GM12878 (cell line): ENCODE results near the gene C9orf50. TPM values are rescaled to one million over a fixed set of nuclear protein-coding genes. Genes with fewer than 3 reads are reported as not detected.

Source experiments
- ATAC-seq: fragments of 200-7000 bp; cut with Tn5 transposase; 3 replicates; pipeline ENCODE4 v1.9.1; 2020; ENCODE audit warnings: mild to moderate bottlenecking, moderate library complexity
- BruUV-seq: library from RNA; stranded (reverse); fragments of 400-500 nt; replicated peaks from 2 replicates; lab custom pipeline; 2021; lab: Mats Ljungman, UMichigan
- CTCF ChIA-PET: fragments of 300-600 bp; sonication (Branson Sonifier 250); formaldehyde crosslinking; extraction: SDS; loops from one replicate; lab custom pipeline; 2021; ENCODE audit warnings: inconsistent platforms; lab: Yijun Ruan, JAX
- POLR2A ChIA-PET: fragments of 350-600 bp; formaldehyde crosslinking; extraction: SDS; loops from one replicate; lab custom pipeline; 2021; ENCODE audit warnings: inconsistent platforms; lab: Charles Lee
- RAD21 ChIA-PET: fragments of 300-600 bp; sonication (Branson Sonifier 250); formaldehyde crosslinking; loops from one replicate; lab custom pipeline; 2023; ENCODE audit warnings: antibody characterized with exemption; ENCODE audit not compliant: unreplicated experiment; lab: Charles Lee
- SMC1A ChIA-PET: fragments of 300-600 bp; sonication (Branson Sonifier 250); formaldehyde crosslinking; loops from one replicate; lab custom pipeline; 2023; ENCODE audit not compliant: unreplicated experiment, uncharacterized antibody; lab: Charles Lee
- DNase-seq: peaks from one replicate; pipeline ENCODE4 v3.0.0-alpha.2; 2011; ENCODE audit warnings: low read depth, low spot score
- FAIRE-seq: peaks from 3 replicates; lab custom pipeline; 2011; peaks lifted over from hg19 to GRCh38; lab: Jason Lieb, UNC
- H2AFZ ChIP-seq: 2 replicates; pipeline ENCODE4 v1.6.0; 2011; ENCODE audit warnings: low read depth, low read length, control low read depth; ENCODE audit not compliant: control insufficient read depth
- H3K27ac ChIP-seq: 2 replicates; pipeline ENCODE4 v1.5.1; 2011; ENCODE audit warnings: control low read depth; ENCODE audit not compliant: control insufficient read depth, insufficient read depth
- H3K27me3 ChIP-seq, 2 experiments: replicated peaks in 1 of 2; 2 replicates each; pipeline versions ENCODE4 v1.6.0 to v1.6.1; 2011; ENCODE audit warnings: low read length in 1 of 2; ENCODE audit not compliant: control insufficient read depth in 2 of 2, insufficient read depth in 2 of 2
- H3K36me3 ChIP-seq, 2 experiments: 2 replicates each; pipeline ENCODE4 v1.5.1; 2011; ENCODE audit warnings: low read length in 1 of 2; ENCODE audit not compliant: control insufficient read depth in 2 of 2, insufficient read depth in 2 of 2
- H3K4me1 ChIP-seq: 2 replicates; pipeline ENCODE4 v1.6.1; 2011; ENCODE audit warnings: mild to moderate bottlenecking, low read length, moderate library complexity, mixed read lengths; ENCODE audit not compliant: control insufficient read depth, insufficient read depth
- H3K4me2 ChIP-seq: 2 replicates; pipeline ENCODE4 v1.6.0; 2011; ENCODE audit warnings: control low read depth; ENCODE audit not compliant: control insufficient read depth, insufficient read depth
- H3K4me3 ChIP-seq: fragments of 200-600 bp; sonication (generic); 2 replicates; pipeline ENCODE4 v1.5.1; 2016
- H3K79me2 ChIP-seq: 2 replicates; pipeline ENCODE4 v1.6.0; 2011; ENCODE audit warnings: low read length; ENCODE audit not compliant: control insufficient read depth, insufficient read depth
- H3K9ac ChIP-seq: 2 replicates; pipeline ENCODE4 v1.8.0; 2011; ENCODE audit warnings: low read length, control low read depth, mixed read lengths; ENCODE audit not compliant: control insufficient read depth, insufficient read depth
- H3K9me3 ChIP-seq: replicated peaks from 3 replicates; pipeline ENCODE4 v1.5.1; 2011; ENCODE audit warnings: mild to moderate bottlenecking, low read length; ENCODE audit not compliant: control insufficient read depth, insufficient read depth
- H4K20me1 ChIP-seq: 2 replicates; pipeline ENCODE4 v1.6.0; 2011; ENCODE audit not compliant: control insufficient read depth, insufficient read depth
- ASH2L ChIP-seq: fragments of 300-600, 200-600 bp; sonication (generic); IDR thresholded peaks from 2 replicates; pipeline ENCODE4 v1.6.1; 2017; ENCODE audit warnings: low read depth, mild to moderate bottlenecking, borderline replicate concordance
- FOS ChIP-seq: IDR thresholded peaks from 3 replicates; pipeline ENCODE4 v1.6.1; 2011; ENCODE audit warnings: borderline replicate concordance; ENCODE audit not compliant: insufficient read length; ENCODE audit errors: extremely low read depth
- KDM1A ChIP-seq: fragments of 200-600 bp; sonication (generic); IDR thresholded peaks from 2 replicates; pipeline ENCODE4 v1.6.1; 2016; ENCODE audit warnings: borderline replicate concordance
- NR2F1 ChIP-seq: fragments of 450-650 bp; conservative IDR thresholded peaks from 2 replicates; pipeline ENCODE4 v1.6.1; 2017; ENCODE audit warnings: mild to moderate bottlenecking
- RAD51 ChIP-seq: fragments of 450-650 bp; IDR thresholded peaks from 2 replicates; pipeline ENCODE4 v1.6.1; 2016; ENCODE audit warnings: moderate library complexity, mild to moderate bottlenecking, inconsistent platforms
- SMAD5 ChIP-seq: IDR thresholded peaks from 2 replicates; pipeline ENCODE4 v1.6.1; 2016; ENCODE audit warnings: antibody characterized with exemption, low read depth
- TARDBP ChIP-seq: IDR thresholded peaks from 2 replicates; pipeline ENCODE4 v1.6.1; 2016; ENCODE audit warnings: borderline replicate concordance
- TCF7 ChIP-seq: IDR thresholded peaks from 2 replicates; pipeline ENCODE4 v1.6.1; 2014; ENCODE audit warnings: antibody characterized with exemption, borderline replicate concordance
- ZNF384 ChIP-seq: IDR thresholded peaks from 2 replicates; pipeline ENCODE4 v1.6.1; 2012; ENCODE audit warnings: low read depth, mild to moderate bottlenecking, low read length, improper control_type of control experiment, borderline replicate concordance
- WGBS: methylation state at CpG from one replicate; pipeline ENCODE4 v1.1.6; 2016; ENCODE audit warnings: low lambda C conversion rate; ENCODE audit not compliant: insufficient replicate concordance, insufficient coverage; ENCODE audit errors: missing lambda C conversion rate; 5-methylcytosine and 5-hydroxymethylcytosine counted together
- in situ Hi-C: fragments of 300-500 bp; cut with MboI; formaldehyde crosslinking; loops from 9 replicates; pipeline ENCODE4 v1.14.3; 2018; ENCODE audit warnings: mixed read lengths
- intact Hi-C: fragments of 100-400 bp; cut with micrococcal nuclease; formaldehyde crosslinking; loops from one replicate; pipeline ENCODE4 v1.14.2; 2022; ENCODE audit not compliant: unreplicated experiment
- polyA plus RNA-seq, 11 experiments: library from polyadenylated mRNA; depleted of rRNA in 4 of 11; unstranded in 6 of 11; stranded (reverse) in 5 of 11; fragments of >200 nt; fragmentation: Nextera tagmentation in 4 of 11; fragmentation: Illumina TruSeq in 1 of 11; extraction: Ambion mirVana in 4 of 11; extraction: Trizol in 1 of 11; gene quantifications; 1 replicate in 1 of 11; 2 replicates in 10 of 11; pipeline versions ENCODE4 v1.2.1 to v1.2.3, GENCODE V29; 2011 to 2016; ENCODE audit warnings: inconsistent platforms in 2 of 11, missing spikeins in 2 of 11, low read depth in 1 of 11
- total RNA-seq, 4 experiments: library from RNA; depleted of rRNA in 3 of 4; stranded (reverse); fragments of >200 nt in 3 of 4; fragmentation: Illumina TruSeq in 1 of 4; extraction: Trizol in 1 of 4; gene quantifications; 2 replicates each; pipeline versions ENCODE4 v1.2.1 to v1.2.3, GENCODE V29; 2013 to 2021
- TF ChIP-seq, protein P1 (sequence below): fragments of 450-650 bp; IDR thresholded peaks from 2 replicates; pipeline ENCODE4 v1.6.1; 2018; ENCODE audit warnings: borderline replicate concordance, mild to moderate bottlenecking; ENCODE audit not compliant: partially characterized antibody

C9orf50 gene
- total and polyA plus RNA-seq, 10 of the 15 experiments (the other 5 are each of a cell fraction or from before 2014, with no cell fraction given): not detected

DNA sequence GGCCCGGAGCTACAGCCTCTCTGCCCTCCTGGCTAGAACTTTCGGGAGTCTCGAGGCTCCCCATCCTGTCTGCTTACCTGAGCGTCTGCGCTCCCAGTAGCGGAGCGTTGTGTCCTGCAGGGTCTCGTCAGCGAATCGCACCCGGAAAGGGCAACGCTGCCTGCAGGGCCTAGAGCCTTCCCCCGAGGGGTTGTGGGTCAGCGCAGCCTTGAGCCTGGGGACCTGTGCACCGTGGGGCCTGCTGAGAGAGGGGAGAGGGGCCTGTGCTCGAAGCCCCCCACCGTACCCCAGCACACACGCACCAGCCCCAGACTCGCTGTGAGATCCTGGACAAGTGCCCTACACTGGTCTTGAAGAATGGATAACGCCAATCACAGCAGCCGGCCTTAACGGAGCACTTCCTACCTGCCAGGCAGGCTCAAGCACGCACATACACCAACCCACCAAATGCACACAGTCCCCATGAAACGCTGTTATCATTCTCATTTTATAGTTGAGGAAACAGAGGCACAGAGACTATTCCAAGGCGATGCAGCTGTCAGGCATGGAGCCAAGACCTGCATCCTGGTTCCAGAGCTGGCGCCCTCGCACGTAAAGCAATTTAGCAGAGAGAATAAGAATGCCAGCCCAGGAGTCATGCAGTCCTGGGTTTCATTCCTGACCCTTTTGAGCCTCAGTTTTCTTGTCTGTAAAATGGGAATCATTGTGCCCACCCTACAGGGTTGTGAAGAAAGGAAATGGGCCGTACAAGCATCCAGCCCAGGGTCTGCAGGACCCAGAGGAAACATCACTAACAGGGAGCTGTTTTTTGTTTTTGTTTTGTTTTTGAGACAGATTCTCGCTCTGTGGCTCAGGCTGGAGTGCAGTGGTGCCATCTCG, 5.3 kb downstream of the C9orf50 start:
- Histone ChIP-seq H3K79me2 (no peaks in the 10 kb centered on the region), H2AFZ (no peak overlapping the region), H4K20me1 (no peaks in the 10 kb centered on the region; the same call in 1 of the 2 replicates), H3K27me3 (peaks cover 6 to 7% of the 10 kb centered on the region in 2 experiments; a peak in 3 of 4 replicates), H3K27ac (no peak overlapping the region), H3K4me3 (no peak overlapping the region), H3K4me1 (peaks cover 7% of the 10 kb centered on the region), H3K36me3 (no peaks in the 10 kb centered on the region), H3K9ac (no peak overlapping the region), H3K9me3 (no peaks in the 10 kb centered on the region), H3K4me2 (no peak overlapping the region)
- FAIRE-seq (no peak), ATAC-seq (no peak), DNase-seq (no peak)
- intact Hi-C loops: loop anchor here (10.0 kb wide), 1 partner anchor 441 kb away; the partner anchor contains the start of gene IER5L
- ChIA-PET RAD21 (interaction anchor here (0.7 to 0.9 kb wide), 2 partner anchors 441 to 484 kb away, joined by 3 to 4 read pairs; no protein-coding TSS in a partner anchor), CTCF (interaction anchor here (4.3 kb wide), 1 partner anchor 8 kb away, joined by 27 read pairs; no protein-coding TSS in a partner anchor), SMC1A (interaction anchor here (1.2 to 1.3 kb wide), 2 partner anchors 8 to 484 kb away, joined by 5 read pairs; no protein-coding TSS in a partner anchor), POLR2A (no interaction called here)
- in situ Hi-C loops: no loop called here
- WGBS: 50% methylated on average over 31 of the region's 31 CpGs
- BruUV-seq: no TSS peak
- TF ChIP-seq ASH2L: no peak
- no peak for TF ChIP-seq SMAD5
- TF ChIP-seq FOS: no peak
- no peak for TF ChIP-seq KDM1A
- TF ChIP-seq TARDBP: no peak
- TF ChIP-seq, protein P1, sequence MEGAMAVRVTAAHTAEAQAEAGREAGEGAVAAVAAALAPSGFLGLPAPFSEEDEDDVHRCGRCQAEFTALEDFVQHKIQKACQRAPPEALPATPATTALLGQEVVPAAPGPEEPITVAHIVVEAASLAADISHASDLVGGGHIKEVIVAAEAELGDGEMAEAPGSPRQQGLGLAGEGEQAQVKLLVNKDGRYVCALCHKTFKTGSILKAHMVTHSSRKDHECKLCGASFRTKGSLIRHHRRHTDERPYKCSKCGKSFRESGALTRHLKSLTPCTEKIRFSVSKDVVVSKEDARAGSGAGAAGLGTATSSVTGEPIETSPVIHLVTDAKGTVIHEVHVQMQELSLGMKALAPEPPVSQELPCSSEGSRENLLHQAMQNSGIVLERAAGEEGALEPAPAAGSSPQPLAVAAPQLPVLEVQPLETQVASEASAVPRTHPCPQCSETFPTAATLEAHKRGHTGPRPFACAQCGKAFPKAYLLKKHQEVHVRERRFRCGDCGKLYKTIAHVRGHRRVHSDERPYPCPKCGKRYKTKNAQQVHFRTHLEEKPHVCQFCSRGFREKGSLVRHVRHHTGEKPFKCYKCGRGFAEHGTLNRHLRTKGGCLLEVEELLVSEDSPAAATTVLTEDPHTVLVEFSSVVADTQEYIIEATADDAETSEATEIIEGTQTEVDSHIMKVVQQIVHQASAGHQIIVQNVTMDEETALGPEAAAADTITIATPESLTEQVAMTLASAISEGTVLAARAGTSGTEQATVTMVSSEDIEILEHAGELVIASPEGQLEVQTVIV: no peak
- no peak for TF ChIP-seq TCF7
- no peak for TF ChIP-seq RAD51
- TF ChIP-seq NR2F1: no peak
- no peak for TF ChIP-seq ZNF384
